ENCODE measurements around the gene SCAMP2.

Gene SCAMP2

GRCh38 chr15:74815121-74815934 is 57.8 kb downstream of the SCAMP2 start:
- DNase-seq, result no peak

DNA sequence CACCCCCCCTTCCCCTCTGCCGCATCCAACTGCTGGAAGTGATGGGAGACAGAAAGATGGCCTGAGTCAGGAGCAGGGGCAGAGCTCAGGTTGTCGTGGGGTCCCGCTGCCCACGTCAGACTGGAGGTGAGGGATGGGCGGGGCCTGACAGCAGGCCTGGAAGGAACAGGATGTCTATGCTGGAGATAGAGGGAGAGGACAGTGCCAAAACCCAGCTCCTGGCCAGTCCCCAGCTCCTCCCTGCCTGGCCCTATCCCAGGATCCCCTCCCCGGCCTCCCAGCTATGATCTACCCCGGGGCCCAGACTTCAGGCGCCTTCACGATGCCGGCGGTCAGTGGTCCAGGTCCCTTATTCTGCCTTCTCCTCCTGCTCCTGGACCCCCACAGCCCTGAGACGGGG is 60.6 kb downstream of the SCAMP2 start, which contains the start of gene LMAN1L:
Gene LMAN1L (plus strand): TSS at position 303 of the 400 bp plus-strand sequence. CDS start 20 bp downstream, at position 323.
- no peak for DNase-seq

DNA sequence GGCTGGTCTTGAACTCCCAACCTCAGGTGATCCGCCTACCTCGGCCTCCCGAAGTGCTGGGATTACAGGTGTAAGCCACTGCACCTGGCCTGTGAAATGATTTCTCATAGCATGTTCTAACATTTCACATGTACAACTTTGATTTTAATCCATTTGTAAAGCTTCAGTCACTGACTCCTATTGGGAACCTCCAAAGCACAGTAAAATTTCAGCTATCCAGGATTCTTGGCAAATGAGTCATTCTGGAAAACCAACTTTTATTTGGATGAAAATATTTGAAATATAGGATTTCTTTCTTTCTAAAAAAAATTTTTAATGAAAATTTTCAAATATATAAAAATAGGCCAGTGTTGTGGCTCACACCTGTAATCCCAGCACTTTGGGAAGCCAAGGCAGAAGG is 63.2 kb downstream of the SCAMP2 start:
- DNase-seq, result no peak

- no peak for DNase-seq
Measured at GRCh38 chr15:74809242-74809641, 63.9 kb downstream of the SCAMP2 start.

- no peak for DNase-seq
Measured at GRCh38 chr15:74808840-74809229, 64.3 kb downstream of the SCAMP2 start.

- DNase-seq, result no peak
Measured at GRCh38 chr15:74808078-74808839, 64.9 kb downstream of the SCAMP2 start.

GRCh38 chr15:74807282-74807681 is 65.9 kb downstream of the SCAMP2 start:
- no peak for DNase-seq

- no peak for DNase-seq
Measured at GRCh38 chr15:74804935-74805334, 68.2 kb downstream of the SCAMP2 start.

- DNase-seq, result no peak
Measured at GRCh38 chr15:74802862-74803447, 70.2 kb downstream of the SCAMP2 start.

DNA sequence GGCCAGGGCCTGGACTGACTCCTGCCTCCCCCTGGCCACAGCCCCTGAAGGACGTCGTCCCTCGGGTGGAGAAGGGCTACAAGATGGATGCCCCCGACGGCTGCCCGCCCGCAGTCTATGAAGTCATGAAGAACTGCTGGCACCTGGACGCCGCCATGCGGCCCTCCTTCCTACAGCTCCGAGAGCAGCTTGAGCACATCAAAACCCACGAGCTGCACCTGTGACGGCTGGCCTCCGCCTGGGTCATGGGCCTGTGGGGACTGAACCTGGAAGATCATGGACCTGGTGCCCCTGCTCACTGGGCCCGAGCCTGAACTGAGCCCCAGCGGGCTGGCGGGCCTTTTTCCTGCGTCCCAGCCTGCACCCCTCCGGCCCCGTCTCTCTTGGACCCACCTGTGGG is 70.9 kb downstream of the SCAMP2 start:
- DNase-seq, result no peak

GRCh38 chr15:74801311-74801997 is 71.7 kb downstream of the SCAMP2 start:
- no peak for DNase-seq

GRCh38 chr15:74800559-74801094 is 72.5 kb downstream of the SCAMP2 start:
- no peak for DNase-seq

- DNase-seq, result no peak
Measured at GRCh38 chr15:74799856-74800558, 73.2 kb downstream of the SCAMP2 start.

DNA sequence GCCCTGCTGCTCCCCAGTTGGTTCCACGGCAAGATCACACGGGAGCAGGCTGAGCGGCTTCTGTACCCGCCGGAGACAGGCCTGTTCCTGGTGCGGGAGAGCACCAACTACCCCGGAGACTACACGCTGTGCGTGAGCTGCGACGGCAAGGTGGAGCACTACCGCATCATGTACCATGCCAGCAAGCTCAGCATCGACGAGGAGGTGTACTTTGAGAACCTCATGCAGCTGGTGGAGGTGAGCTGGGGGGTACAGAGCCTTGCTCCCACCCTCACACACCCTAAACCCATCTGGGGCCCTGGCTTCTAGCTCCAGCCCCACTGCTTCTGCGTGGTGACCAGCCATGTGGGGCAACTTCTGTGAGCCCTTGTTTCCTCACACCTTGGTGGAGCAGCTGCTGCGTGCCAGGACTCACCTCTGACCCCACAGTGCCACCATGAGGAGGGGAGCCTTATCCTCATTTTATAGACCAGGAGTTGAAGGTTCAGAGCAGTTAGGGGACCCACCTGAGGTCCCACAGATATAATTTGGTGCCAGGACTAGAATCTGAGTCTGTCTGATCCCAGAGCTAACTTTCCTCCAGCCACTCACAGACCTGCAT is 73.8 kb downstream of the SCAMP2 start:
- no peak for DNase-seq

DNA sequence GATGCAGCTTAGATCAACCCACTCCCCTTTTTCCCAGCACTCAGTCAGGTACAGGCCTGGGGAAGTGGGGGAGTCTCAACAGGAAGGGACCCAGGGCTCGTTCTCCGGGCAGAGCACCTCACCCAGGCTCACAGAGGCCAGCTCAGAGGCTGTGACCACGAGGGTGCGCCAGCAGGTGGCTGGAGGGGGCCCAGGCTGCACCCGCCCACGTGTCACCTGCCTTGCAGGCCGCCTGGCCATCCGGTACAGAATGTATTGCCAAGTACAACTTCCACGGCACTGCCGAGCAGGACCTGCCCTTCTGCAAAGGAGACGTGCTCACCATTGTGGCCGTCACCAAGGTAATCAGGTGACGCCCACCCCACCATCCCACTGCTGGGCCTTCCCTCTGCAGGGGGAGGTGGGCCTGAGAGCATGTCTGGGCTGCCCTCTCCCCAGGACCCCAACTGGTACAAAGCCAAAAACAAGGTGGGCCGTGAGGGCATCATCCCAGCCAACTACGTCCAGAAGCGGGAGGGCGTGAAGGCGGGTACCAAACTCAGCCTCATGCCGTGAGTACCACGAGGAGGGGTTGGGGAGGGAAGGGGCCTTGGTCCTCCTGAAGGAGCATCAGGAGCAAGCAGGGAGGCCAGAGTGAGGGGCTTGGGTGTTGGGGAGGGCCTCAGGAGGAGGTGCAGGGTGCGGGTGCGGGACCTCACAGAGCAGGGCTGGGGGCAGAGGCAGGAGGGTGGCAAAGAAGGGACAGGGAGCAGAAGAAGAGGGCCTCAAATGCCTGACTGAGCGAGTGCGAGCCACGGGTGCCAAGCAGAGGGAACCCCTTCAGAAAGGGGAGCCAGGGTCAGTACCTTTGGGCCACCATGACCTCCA is 74.5 kb downstream of the SCAMP2 start:
- DNase-seq, result no peak

- no peak for DNase-seq
Measured at GRCh38 chr15:74795966-74796625, 77.1 kb downstream of the SCAMP2 start.

GRCh38 chr15:74794970-74795349 is 78.2 kb downstream of the SCAMP2 start:
- no peak for DNase-seq

- DNase-seq, result no peak
Measured at GRCh38 chr15:74794248-74794969, 78.8 kb downstream of the SCAMP2 start.
